GM19395 (cell line): ENCODE data around the gene ERLEC1.
"Not testable (repeated sequence)": the region's sequence is repeated elsewhere in the genome, so short reads cannot be mapped to it uniquely, and the experiment has no call there.

Source experiments
- ATAC-seq: cut with Tn5 transposase; IDR thresholded peaks from one replicate; pipeline ENCODE4 v1.9.1; 2021; ENCODE audit warnings: mild to moderate bottlenecking, moderate library complexity; ENCODE audit not compliant: unreplicated experiment

Gene ERLEC1

GRCh38 chr2:53828331-53828730 lies 41.5 kb downstream of the ERLEC1 start:
- ATAC-seq = no peak

GRCh38 chr2:53829273-53829979 lies 42.6 kb downstream of the ERLEC1 start:
- ATAC-seq = no peak

- ATAC-seq = not testable (repeated sequence)
These were observed 43.1 kb downstream of the ERLEC1 start for GRCh38 chr2:53829980-53830290.

GRCh38 chr2:53840580-53840979 lies 53.7 kb downstream of the ERLEC1 start:
- no peak for ATAC-seq

GRCh38 chr2:53841651-53842050 lies 54.8 kb downstream of the ERLEC1 start:
- ATAC-seq = not testable (repeated sequence)

GRCh38 chr2:53842891-53843290 lies 56.0 kb downstream of the ERLEC1 start:
- ATAC-seq = no peak

- ATAC-seq = no peak
These were observed 56.8 kb downstream of the ERLEC1 start for GRCh38 chr2:53843595-53843994.

GRCh38 chr2:53848062-53848461 lies 61.2 kb downstream of the ERLEC1 start:
- ATAC-seq = no peak

- not testable (repeated sequence) for ATAC-seq
These were observed 64.4 kb downstream of the ERLEC1 start for GRCh38 chr2:53851052-53851757.

GRCh38 chr2:53852532-53852931 lies 65.7 kb downstream of the ERLEC1 start:
- no peak for ATAC-seq

- peak; percentile 60 for ATAC-seq
These were observed 67.8 kb downstream of the ERLEC1 start for GRCh38 chr2:53854678-53855077.

- no peak for ATAC-seq
These were observed 69.4 kb downstream of the ERLEC1 start for GRCh38 chr2:53856272-53856671.

GRCh38 chr2:53859206-53860181 lies 72.7 kb downstream of the ERLEC1 start, which contains the start of gene GPR75:
Gene GPR75, minus strand, starts transcription at chr2:53859967. Its CDS starts 5,211 bp downstream, at chr2:53854756.
- no peak for ATAC-seq

GRCh38 chr2:53861824-53862223 lies 75.0 kb downstream of the ERLEC1 start:
- ATAC-seq = no peak

- no peak for ATAC-seq
These were observed 76.8 kb downstream of the ERLEC1 start for GRCh38 chr2:53863538-53864227.

- ATAC-seq = no peak
These were observed 78.4 kb downstream of the ERLEC1 start for GRCh38 chr2:53865264-53865663.

GRCh38 chr2:53865962-53866361 lies 79.1 kb downstream of the ERLEC1 start:
- ATAC-seq = no peak

- no peak for ATAC-seq
These were observed 80.3 kb downstream of the ERLEC1 start for GRCh38 chr2:53867169-53867568.

GRCh38 chr2:53867773-53868172 lies 80.9 kb downstream of the ERLEC1 start:
- no peak for ATAC-seq
